AG04450 (cell line): ENCODE results near the gene SUPV3L1. TPM values are rescaled to one million over a fixed set of nuclear protein-coding genes. Genes with fewer than 3 reads are reported as not detected.
A peak's percentile ranks its signal among the peaks of the same experiment; 100 is the strongest.

Experiments used
- CTCF ChIA-PET: fragments of 300-600, 350-600 bp; formaldehyde crosslinking; extraction: SDS; loops from one replicate; lab custom pipeline; 2022; ENCODE audit warnings: antibody characterized with exemption, inconsistent platforms; lab: Charles Lee
- POLR2A ChIA-PET: fragments of 350-600 bp; formaldehyde crosslinking; extraction: SDS; loops from one replicate; lab custom pipeline; 2021; ENCODE audit warnings: antibody characterized with exemption, inconsistent platforms; lab: Yijun Ruan, JAX
- DNase-seq: peaks from one replicate; pipeline ENCODE4 v3.0.0-alpha.2; 2011; ENCODE audit warnings: low read depth, low spot score
- H3K27ac ChIP-seq: one replicate; pipeline ENCODE4 v1.5.1; 2012; ENCODE audit warnings: low read depth, low read length, control low read depth
- H3K27me3 ChIP-seq: one replicate; pipeline ENCODE4 v1.6.0; 2012; ENCODE audit warnings: low read length; ENCODE audit not compliant: control insufficient read depth, insufficient read depth
- H3K4me3 ChIP-seq: 2 replicates; pipeline ENCODE4 v1.5.1; 2011; ENCODE audit warnings: mild to moderate bottlenecking, low read depth, low read length, control low read depth
- H3K9me3 ChIP-seq: 2 replicates; pipeline ENCODE4 v1.5.1; 2012; ENCODE audit warnings: low read length; ENCODE audit not compliant: control insufficient read depth, insufficient read depth
- polyA plus RNA-seq: library from polyadenylated mRNA; depleted of rRNA; stranded (reverse); fragments of >200 nt; gene quantifications from 2 replicates; pipeline ENCODE4 v1.2.3, GENCODE V29; 2011
- TF ChIP-seq, protein P1 (sequence below): IDR thresholded peaks from 2 replicates; pipeline ENCODE4 v1.5.1; 2011; ENCODE audit warnings: low read depth, low read length, control low read depth, inconsistent platforms

Gene SUPV3L1
- polyA plus RNA-seq, 1 experiment = 31.8 TPM

DNA sequence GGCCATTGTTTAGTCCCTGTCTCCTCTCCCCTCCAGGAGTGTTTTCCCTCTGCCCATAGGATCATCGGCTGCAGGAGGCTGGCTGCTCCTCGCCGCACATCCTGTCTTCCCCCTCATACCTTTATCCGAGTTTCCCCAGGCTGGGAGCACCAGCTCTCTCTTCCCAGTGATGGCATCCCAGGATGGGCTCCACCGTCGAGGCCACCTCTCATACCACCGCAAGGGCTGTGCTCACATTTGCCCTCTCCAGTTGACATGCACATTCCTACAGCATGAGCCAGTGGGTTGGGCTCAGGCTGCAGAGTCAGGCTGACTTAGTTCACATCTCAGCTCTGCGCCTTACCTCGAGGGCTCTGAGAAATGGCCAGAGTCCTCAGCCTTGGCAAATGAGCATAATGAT, 52.2 kb downstream of the SUPV3L1 start:
- peak; percentile 42 for DNase-seq
- Histone ChIP-seq H3K27ac (no peak overlapping the region), H3K9me3 (no peaks in the 10 kb centered on the region), H3K4me3 (no peak overlapping the region), H3K27me3 (no peaks in the 10 kb centered on the region)
- TF ChIP-seq, protein P1, sequence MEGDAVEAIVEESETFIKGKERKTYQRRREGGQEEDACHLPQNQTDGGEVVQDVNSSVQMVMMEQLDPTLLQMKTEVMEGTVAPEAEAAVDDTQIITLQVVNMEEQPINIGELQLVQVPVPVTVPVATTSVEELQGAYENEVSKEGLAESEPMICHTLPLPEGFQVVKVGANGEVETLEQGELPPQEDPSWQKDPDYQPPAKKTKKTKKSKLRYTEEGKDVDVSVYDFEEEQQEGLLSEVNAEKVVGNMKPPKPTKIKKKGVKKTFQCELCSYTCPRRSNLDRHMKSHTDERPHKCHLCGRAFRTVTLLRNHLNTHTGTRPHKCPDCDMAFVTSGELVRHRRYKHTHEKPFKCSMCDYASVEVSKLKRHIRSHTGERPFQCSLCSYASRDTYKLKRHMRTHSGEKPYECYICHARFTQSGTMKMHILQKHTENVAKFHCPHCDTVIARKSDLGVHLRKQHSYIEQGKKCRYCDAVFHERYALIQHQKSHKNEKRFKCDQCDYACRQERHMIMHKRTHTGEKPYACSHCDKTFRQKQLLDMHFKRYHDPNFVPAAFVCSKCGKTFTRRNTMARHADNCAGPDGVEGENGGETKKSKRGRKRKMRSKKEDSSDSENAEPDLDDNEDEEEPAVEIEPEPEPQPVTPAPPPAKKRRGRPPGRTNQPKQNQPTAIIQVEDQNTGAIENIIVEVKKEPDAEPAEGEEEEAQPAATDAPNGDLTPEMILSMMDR = no peak
- POLR2A ChIA-PET = no interaction called here
- CTCF ChIA-PET = interaction anchor here (1.6 to 2.4 kb wide), 2 partner anchors 161 to 176 kb away, joined by 7 to 9 read pairs; no protein-coding TSS in a partner anchor

DNA sequence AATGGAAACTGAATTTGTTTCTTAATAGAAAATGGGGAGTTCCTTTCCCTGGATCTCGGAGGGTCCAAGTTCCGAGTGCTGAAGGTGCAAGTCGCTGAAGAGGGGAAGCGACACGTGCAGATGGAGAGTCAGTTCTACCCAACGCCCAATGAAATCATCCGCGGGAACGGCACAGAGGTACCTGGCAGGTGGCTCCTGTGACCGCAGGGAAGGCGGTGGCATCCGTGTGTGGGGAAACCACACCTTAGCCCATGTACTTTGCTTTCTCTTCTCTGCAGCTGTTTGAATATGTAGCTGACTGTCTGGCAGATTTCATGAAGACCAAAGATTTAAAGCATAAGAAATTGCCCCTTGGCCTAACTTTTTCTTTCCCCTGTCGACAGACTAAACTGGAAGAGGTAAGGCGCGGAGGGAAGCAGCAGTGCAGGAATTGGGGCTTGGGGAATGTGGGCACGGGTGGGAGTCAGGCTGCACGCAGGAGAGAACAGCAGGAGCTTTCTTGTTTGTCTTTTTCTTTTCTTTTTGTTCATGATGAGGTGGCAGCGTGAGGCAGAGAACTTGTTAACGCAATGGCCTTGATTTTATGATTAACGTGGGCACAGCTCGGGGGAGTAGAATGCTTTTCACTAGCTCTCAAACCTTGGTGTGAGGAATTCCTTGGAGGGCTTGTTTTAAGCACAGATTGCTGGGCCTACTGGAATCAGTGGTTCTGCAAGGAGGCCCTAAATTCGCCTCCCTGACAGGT, 52.9 kb downstream of the SUPV3L1 start:
- H3K9me3 ChIP-seq = no peaks in the 10 kb centered on the region
- H3K27ac ChIP-seq = no peak overlapping the region
- no peak overlapping the region for H3K4me3 ChIP-seq
- POLR2A ChIA-PET = no interaction called here
- no peak for DNase-seq
- CTCF ChIA-PET = interaction anchor here (1.6 to 2.4 kb wide), 2 partner anchors 160 to 176 kb away, joined by 7 to 9 read pairs; no protein-coding TSS in a partner anchor
- TF ChIP-seq, protein P1 = no peak
- H3K27me3 ChIP-seq = no peaks in the 10 kb centered on the region

DNA sequence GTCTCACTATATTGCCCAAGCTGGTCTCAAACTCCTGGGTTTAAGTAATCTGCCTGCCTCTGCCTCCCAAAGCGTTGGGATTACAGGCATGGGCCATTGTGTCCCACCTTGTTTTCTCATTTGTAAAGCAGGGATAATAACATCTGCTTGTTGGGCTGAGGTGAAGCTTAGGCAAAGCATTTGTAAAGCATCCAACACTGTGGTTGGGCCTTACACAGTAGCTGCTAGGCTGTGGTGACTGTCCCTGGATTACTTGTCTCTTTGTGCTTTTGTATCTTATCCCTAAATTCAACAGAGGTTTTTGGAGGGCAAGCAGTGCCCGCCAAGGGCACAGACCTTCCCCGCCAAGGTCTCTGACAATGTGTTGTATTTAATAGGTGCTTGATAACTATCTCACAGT, 54.4 kb downstream of the SUPV3L1 start:
- CTCF ChIA-PET = interaction anchor here (0.6 kb wide), 1 partner anchor 273 kb away, joined by 3 read pairs; no protein-coding TSS in a partner anchor
- DNase-seq = no peak
- H3K9me3 ChIP-seq = no peaks in the 10 kb centered on the region
- H3K27me3 ChIP-seq = no peaks in the 10 kb centered on the region
- TF ChIP-seq, protein P1 = no peak
- H3K4me3 ChIP-seq = no peak overlapping the region
- POLR2A ChIA-PET = no interaction called here
- no peak overlapping the region for H3K27ac ChIP-seq

DNA sequence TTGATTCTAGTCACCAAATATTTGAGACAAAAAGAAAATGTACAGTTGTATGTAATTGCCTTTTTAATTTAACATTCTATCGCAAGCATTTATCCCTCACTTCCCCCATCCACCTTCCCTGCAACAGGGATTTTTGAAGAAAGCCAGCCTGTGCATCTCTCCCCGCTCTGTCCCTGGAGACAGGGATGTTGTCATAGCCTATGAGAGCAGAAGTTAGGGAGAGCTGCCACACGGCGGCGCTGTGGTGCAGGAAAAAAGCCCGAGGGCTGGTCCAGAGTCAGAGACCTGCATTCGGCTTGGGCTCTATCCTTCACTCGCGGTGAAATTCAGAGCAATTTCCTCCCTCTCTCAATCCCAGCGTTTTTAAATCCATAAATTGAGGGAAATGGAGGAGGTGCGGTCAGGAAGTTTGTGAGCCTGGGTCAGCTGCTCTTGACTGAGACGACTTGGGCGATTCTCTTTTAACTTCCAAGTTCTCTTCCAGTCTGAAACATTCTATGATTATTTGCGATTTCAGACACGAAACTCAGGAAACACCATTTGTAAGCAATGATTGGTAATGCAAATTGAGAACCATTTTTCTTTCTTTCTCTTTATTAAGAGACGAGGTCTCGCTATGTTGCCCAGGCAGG, 57.6 kb downstream of the SUPV3L1 start:
- TF ChIP-seq, protein P1 = peak; percentile 94
- no peaks in the 10 kb centered on the region for H3K9me3 ChIP-seq
- H3K4me3 ChIP-seq = no peak overlapping the region
- no peak overlapping the region for H3K27ac ChIP-seq
- H3K27me3 ChIP-seq = peaks cover 3% of the 10 kb centered on the region
- peak; percentile 36 for DNase-seq
- POLR2A ChIA-PET = no interaction called here
- CTCF ChIA-PET = interaction anchor here (0.6 to 6.0 kb wide), 6 partner anchors 9 to 179 kb away, joined by 3 to 84 read pairs (median 4); partner anchors contain the start of gene TACR2
